ENCODE measurements around the gene SLC22A8. TPM values are rescaled to one million over a fixed set of nuclear protein-coding genes. Genes with fewer than 3 reads are reported as not detected.
"Not testable (repeated sequence)": the region's sequence is repeated elsewhere in the genome, so short reads cannot be mapped to it uniquely, and the experiment has no call there.

The SLC22A8 gene
- total RNA-seq, 1 experiment from 2014 or later = not detected

GRCh38 chr11:62988276-62988675, 27.4 kb downstream of the SLC22A8 start:
- DNase-seq (ENCODE audit: extremely low read depth, low read depth) = no peak

- no peak for DNase-seq (ENCODE audit: extremely low read depth, low read depth)
Observed at GRCh38 chr11:62985041-62985750, 30.4 kb downstream of the SLC22A8 start.

DNA sequence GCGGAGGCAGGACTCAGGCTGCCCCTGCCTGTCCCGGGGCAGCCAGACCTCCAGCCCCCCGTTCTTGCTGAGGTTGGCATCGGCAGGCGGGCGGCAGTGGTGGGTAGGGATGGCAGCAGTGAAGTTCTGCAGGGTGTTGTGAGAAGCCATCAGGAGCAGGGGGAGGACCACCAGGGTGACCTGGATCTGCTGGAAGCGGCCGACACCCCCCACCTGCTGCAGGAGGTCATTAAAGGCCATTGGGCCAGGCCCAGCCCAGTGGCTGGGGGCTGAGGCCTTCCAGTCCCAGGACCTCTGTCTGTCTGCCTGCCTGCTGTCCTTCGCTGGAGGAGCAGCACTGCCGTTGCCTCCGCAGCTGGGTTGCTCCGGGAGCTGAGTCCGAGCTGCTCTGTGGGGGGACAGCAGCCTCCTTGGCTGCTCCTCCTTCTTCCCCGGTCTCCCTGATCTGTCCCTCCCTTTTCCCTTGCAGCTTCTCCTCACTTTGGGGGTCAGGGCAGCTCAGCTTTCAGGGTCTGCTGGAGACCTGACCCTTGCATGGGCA, 31.1 kb downstream of the SLC22A8 start, which contains the start of gene SLC22A6:
TSS of gene SLC22A6 (minus strand) at position 517 of the 541 bp plus-strand sequence. CDS start at position 240, 277 bp downstream.
- DNase-seq (ENCODE audit: extremely low read depth, low read depth) = no peak

- no peak for DNase-seq (ENCODE audit: extremely low read depth, low read depth)
Observed at GRCh38 chr11:62983536-62984199, 32.0 kb downstream of the SLC22A8 start.

DNA sequence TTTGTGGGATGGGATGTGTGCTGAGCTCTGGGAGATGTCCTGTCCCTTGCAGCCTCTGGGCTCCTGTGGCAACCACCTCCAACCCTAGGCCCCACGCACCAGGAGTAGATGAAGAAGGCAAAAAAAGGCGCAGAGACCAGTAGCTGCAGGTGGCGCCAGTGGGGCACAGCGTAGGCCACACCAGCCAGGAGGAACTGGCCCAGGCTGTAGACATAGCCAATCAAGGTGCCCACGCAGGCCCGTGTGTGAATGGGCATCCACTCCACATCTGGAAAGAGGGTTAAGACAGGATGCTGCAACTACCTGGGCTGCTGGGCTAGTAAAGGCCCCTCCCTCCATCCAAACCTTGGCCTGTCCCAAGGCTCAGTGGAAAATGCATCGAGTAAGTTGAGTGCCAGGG, 33.9 kb downstream of the SLC22A8 start:
- DNase-seq (ENCODE audit: extremely low read depth, low read depth) = no peak

GRCh38 chr11:62980133-62980760, 35.4 kb downstream of the SLC22A8 start:
- no peak for DNase-seq (ENCODE audit: extremely low read depth, low read depth)

- DNase-seq (ENCODE audit: extremely low read depth, low read depth) = no peak
Observed at GRCh38 chr11:62976109-62976508, 39.5 kb downstream of the SLC22A8 start.

- peak; percentile 14 for DNase-seq (ENCODE audit: extremely low read depth, low read depth)
Observed at GRCh38 chr11:62974848-62975522, 40.7 kb downstream of the SLC22A8 start.

- no peak for DNase-seq (ENCODE audit: extremely low read depth, low read depth)
Observed at GRCh38 chr11:62965574-62965973, 50.1 kb downstream of the SLC22A8 start.

DNA sequence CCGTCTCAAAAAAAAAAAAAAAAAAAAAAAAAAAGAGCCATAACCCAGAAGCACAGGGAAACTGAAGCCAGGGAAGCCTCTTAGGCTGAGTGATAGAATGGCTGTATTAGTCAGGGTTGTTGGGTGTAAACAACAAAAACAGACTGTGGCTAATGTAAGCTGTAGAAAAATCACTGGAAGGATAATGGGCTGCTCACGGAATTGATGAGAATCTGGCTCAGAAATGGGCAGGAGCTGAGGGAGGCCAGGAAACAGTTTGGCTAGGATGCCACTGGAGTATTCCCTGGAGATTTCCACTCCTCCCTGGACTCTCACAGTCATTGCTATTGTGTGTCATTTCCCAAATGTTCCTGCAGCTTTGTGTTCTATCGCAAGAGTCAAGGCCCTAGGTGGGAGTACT, 53.2 kb downstream of the SLC22A8 start:
- no peak for DNase-seq (ENCODE audit: extremely low read depth, low read depth)

DNA sequence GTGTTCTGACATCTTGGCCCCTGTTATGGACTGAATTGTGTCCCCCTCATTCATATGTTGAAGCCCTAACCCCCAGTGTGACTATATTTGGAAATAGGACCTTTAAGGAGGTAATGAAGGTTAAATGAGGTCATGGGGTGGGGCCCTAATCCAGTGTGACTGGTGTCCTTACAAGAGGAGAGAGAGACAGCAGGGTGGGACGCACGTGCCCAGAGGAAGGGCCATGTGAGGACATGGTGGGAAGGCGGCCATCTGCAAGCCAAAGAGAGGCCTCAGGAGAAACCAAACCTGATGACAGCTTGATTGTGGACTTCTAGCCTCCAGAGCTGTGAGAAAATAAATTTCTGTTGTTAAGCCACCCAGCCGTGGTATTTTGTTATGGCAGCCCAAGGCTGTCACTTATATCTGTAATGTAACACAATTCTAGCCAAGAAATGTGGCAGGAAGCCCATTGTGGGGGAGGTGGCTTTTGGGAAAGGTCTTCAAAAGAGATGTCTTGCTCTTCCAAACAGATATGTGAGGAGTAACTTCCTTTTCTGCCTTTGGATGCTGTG, 54.5 kb downstream of the SLC22A8 start:
- DNase-seq (ENCODE audit: extremely low read depth, low read depth) = no peak

- no peak for DNase-seq (ENCODE audit: extremely low read depth, low read depth)
Observed at GRCh38 chr11:62959422-62959980, 56.1 kb downstream of the SLC22A8 start.

GRCh38 chr11:62958547-62959421, 56.9 kb downstream of the SLC22A8 start:
- DNase-seq (ENCODE audit: extremely low read depth, low read depth) = no peak

DNA sequence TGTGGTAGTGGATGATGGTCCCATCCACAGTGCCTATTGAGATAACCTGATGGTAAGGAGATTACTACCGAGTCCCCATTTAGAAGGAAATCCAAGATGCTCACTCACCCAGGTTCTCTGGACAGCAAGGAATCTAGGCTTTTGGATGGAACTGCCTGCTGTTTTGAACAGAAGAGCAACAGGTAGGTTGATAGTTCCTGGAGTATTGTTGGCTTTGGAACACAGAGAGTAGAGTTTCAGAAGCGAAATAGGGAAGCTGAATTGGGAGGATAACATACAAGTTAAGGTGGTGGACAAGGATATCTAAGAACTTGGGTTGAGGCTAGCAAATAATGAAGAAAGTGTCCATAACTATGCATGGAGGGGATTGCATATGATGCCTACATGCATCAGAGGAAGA, 58.5 kb downstream of the SLC22A8 start:
- DNase-seq (ENCODE audit: extremely low read depth, low read depth) = no peak

DNA sequence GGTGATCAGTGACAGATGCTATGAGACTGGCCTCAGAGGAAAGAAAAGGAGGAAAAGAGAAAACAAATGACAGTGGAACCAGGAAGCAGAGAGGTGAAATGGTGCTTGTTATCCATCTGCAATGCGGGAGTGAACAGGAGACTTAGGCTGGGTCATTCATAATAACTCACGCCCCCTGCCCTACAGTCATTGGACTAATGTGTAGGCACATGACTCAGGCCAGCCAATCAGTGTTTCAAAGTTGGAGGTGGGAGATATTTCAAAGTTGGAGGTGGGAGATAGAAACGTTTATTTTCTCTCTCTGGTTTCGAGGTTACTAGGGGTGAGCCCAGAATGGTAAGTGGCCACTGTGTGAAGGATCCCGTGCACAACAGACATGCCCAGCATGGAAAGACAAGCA, 61.2 kb downstream of the SLC22A8 start:
- no peak for DNase-seq (ENCODE audit: extremely low read depth, low read depth)

GRCh38 chr11:62953811-62954210, 61.8 kb downstream of the SLC22A8 start:
- no peak for DNase-seq (ENCODE audit: extremely low read depth, low read depth)

DNA sequence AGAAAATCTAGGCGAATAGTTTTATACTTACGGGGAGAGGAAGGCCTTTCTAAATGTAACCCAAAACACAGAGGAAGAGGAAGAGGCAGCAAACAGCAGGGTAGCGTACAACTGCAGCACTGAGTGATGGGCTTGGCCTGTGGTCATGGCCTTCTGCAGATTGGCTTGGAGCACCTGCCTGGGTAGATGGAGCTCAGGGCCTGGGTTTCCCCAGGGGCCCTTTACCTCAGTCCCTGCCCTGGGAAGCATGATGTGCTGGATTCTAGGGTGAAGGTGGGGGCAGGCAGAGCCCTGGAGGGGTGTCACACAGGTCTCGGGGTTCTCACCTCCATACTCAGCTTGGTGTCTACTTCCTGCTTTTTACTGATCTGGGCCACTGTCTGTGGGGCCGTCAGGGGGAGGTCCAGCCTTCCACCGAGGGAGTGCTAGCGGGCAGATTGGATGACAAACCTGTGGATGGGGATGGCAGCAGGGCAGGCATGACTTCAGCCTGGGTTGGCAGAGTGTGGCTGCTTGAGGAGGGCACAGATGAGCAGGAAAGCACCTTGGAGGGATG, 66.8 kb downstream of the SLC22A8 start:
- no peak for DNase-seq (ENCODE audit: extremely low read depth, low read depth)

DNA sequence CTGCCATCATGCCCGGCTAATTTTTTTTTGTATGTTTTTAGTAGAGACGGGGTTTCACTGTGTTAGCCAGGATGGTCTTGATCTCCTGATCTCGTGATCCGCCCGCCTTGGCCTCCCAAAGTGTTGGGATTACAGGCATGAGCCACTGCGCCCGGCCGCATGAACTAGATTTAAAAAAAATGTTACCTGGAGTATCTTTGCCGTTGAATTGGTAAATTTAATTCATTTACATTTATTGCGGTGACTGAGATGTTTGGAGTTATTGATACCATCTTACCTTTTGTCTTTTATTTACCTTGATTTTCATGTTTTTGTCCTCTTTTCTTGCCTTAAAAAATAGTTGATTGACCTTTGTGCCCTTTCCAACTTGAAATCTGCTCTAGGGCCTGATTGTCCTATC, 70.1 kb downstream of the SLC22A8 start:
- not testable (repeated sequence) for DNase-seq (ENCODE audit: extremely low read depth, low read depth)

All from NCI-H460 (cell line).